DND-41 (cell line): ENCODE measurements around the gene OR2G3.

ENCODE experiments used
- ATAC-seq: fragments of 200-7000 bp; cut with Tn5 transposase; 3 replicates; pipeline ENCODE4 v1.9.1; 2021; ENCODE audit warnings: low read depth; ENCODE audit not compliant: insufficient read depth
- DNase-seq: peaks from one replicate; pipeline ENCODE4 v3.0.0-alpha.2; 2020
- H2AFZ ChIP-seq: 2 replicates; pipeline ENCODE4 v1.6.0; 2012; ENCODE audit warnings: low read depth, low read length
- H3K27ac ChIP-seq: 2 replicates; pipeline ENCODE4 v1.5.1; 2012; ENCODE audit warnings: low read length, inconsistent platforms
- H3K27me3 ChIP-seq: fragments of 200-600 bp; sonication (generic); 2 replicates; pipeline ENCODE4 v1.6.0; 2012; ENCODE audit warnings: low read length, mild to moderate bottlenecking, inconsistent platforms; ENCODE audit not compliant: insufficient read depth, poor library complexity
- H3K36me3 ChIP-seq: 2 replicates; pipeline ENCODE4 v1.5.1; 2012; ENCODE audit warnings: low read length, inconsistent platforms; ENCODE audit not compliant: insufficient read depth
- H3K4me1 ChIP-seq: 2 replicates; pipeline ENCODE4 v1.5.1; 2012; ENCODE audit warnings: mild to moderate bottlenecking, low read length; ENCODE audit not compliant: insufficient read depth
- H3K4me2 ChIP-seq: 2 replicates; pipeline ENCODE4 v1.6.0; 2012; ENCODE audit warnings: mild to moderate bottlenecking, moderate library complexity, low read length, inconsistent platforms; ENCODE audit not compliant: insufficient read depth
- H3K4me3 ChIP-seq, 2 experiments: fragments of 200-600 bp in 1 of 2; shearing (Covaris generic) in 1 of 2; 2 replicates each; pipeline ENCODE4 v1.5.1; 2012 to 2016; ENCODE audit warnings: inconsistent platforms in 2 of 2, low read length in 2 of 2, mild to moderate bottlenecking in 2 of 2, low read depth in 1 of 2, moderate library complexity in 1 of 2
- H3K79me2 ChIP-seq: 2 replicates; pipeline ENCODE4 v1.6.0; 2012; ENCODE audit warnings: low read length, inconsistent platforms; ENCODE audit not compliant: insufficient read depth
- H3K9ac ChIP-seq: 2 replicates; pipeline ENCODE4 v1.6.0; 2012; ENCODE audit warnings: low read depth, mild to moderate bottlenecking, inconsistent platforms, low read length, moderate library complexity
- H3K9me3 ChIP-seq: 2 replicates; pipeline ENCODE4 v1.5.1; 2012; ENCODE audit warnings: low read length, moderate library complexity, mild to moderate bottlenecking, inconsistent platforms; ENCODE audit not compliant: insufficient read depth, severe bottlenecking
- H4K20me1 ChIP-seq: 2 replicates; pipeline ENCODE4 v1.6.0; 2012; ENCODE audit warnings: low read length; ENCODE audit not compliant: insufficient read depth
- EZH2 ChIP-seq: IDR thresholded peaks from 3 replicates; pipeline ENCODE4 v1.6.1; 2012; ENCODE audit warnings: borderline replicate concordance, low read depth, mild to moderate bottlenecking, moderate library complexity, low read length, inconsistent platforms; ENCODE audit not compliant: severe bottlenecking
- TF ChIP-seq, protein P1 (sequence below): IDR thresholded peaks from 2 replicates; pipeline ENCODE4 v1.5.1; 2012; ENCODE audit warnings: borderline replicate concordance, low read length, moderate library complexity, mild to moderate bottlenecking; ENCODE audit not compliant: poor library complexity, severe bottlenecking; ENCODE audit errors: extremely low read depth

The OR2G3 gene

DNA sequence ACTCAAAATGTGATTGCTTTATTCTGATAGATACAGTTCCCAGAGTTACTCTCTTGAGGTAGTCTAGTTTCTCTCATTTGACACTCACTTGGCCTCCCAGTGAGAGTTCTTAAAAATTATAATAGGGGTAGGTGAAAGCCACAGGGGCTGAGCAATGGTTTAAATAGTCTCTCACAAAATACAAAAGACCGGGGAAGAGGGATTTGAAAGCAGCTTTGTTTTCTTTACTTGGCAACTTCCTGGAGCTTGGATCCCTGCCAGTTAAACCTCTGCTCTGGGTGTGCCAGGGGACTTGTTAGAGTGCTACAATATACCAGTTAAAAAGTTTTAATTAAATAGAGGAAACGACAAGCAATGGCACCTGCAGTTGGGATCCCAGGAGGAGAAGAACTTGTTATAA, 42.5 kb downstream of the OR2G3 start:
- Histone ChIP-seq H3K9me3 (no peaks in the 10 kb centered on the region), H3K4me2 (no peak overlapping the region), H3K27ac (no peak overlapping the region), H3K9ac (no peak overlapping the region), H3K36me3 (no peaks in the 10 kb centered on the region), H3K4me1 (no peaks in the 10 kb centered on the region), H3K4me3 (no peak overlapping the region), H3K79me2 (no peaks in the 10 kb centered on the region), H3K27me3 (no peaks in the 10 kb centered on the region), H2AFZ (no peak overlapping the region), H4K20me1 (no peaks in the 10 kb centered on the region)
- ATAC-seq (no peak), DNase-seq (no peak)
- TF ChIP-seq, protein P1, sequence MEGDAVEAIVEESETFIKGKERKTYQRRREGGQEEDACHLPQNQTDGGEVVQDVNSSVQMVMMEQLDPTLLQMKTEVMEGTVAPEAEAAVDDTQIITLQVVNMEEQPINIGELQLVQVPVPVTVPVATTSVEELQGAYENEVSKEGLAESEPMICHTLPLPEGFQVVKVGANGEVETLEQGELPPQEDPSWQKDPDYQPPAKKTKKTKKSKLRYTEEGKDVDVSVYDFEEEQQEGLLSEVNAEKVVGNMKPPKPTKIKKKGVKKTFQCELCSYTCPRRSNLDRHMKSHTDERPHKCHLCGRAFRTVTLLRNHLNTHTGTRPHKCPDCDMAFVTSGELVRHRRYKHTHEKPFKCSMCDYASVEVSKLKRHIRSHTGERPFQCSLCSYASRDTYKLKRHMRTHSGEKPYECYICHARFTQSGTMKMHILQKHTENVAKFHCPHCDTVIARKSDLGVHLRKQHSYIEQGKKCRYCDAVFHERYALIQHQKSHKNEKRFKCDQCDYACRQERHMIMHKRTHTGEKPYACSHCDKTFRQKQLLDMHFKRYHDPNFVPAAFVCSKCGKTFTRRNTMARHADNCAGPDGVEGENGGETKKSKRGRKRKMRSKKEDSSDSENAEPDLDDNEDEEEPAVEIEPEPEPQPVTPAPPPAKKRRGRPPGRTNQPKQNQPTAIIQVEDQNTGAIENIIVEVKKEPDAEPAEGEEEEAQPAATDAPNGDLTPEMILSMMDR = no peak
- no peak for TF ChIP-seq EZH2

DNA sequence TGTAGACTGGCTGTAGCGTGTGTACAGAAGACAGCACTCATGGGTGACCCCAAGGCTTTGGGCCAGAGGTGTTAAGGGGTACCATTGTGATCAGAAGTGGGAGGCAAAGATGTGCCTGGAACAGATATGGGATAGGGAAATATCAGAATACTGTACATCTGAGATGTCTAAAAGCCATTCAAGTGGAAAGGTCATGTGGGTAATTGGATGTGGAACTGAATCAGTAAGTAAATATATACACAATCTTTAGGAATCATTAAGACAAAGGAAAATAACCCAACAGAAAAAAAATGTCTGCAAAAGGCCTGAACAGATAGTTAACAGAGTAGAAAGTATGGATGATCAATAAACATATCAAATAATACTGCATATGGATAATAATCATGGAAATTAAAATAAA, 47.7 kb downstream of the OR2G3 start:
- no peak for ATAC-seq
- no peak for DNase-seq
- H3K79me2 ChIP-seq = no peaks in the 10 kb centered on the region
- H3K9ac ChIP-seq = no peak overlapping the region
- H3K36me3 ChIP-seq = no peaks in the 10 kb centered on the region
- no peaks in the 10 kb centered on the region for H3K4me1 ChIP-seq
- H2AFZ ChIP-seq = no peak overlapping the region
- no peaks in the 10 kb centered on the region for H3K27me3 ChIP-seq
- no peak overlapping the region for H3K4me3 ChIP-seq
- no peak for TF ChIP-seq EZH2
- TF ChIP-seq, protein P1 = no peak
- no peaks in the 10 kb centered on the region for H3K9me3 ChIP-seq
- H4K20me1 ChIP-seq = no peaks in the 10 kb centered on the region
- no peak overlapping the region for H3K27ac ChIP-seq
- H3K4me2 ChIP-seq = no peak overlapping the region
